ENCODE results near the gene MTAP.

Gene MTAP

GRCh38 chr9:21764846-21765245, 37.6 kb upstream of the MTAP start:
- no peak for DNase-seq (ENCODE audit: low read depth)
- no peak for TF ChIP-seq CTCF (IDR thresholded peaks at IDR 0.05; ENCODE audit: control insufficient read depth, insufficient read depth, low read depth, low read length, missing control alignments)
- no peak overlapping the region for H3K4me3 ChIP-seq (ENCODE audit: control insufficient read depth, low read depth, low read length)

GRCh38 chr9:21766096-21766495, 36.3 kb upstream of the MTAP start:
- H3K4me3 ChIP-seq (ENCODE audit: control insufficient read depth, low read depth, low read length) = no peak overlapping the region
- no peak for DNase-seq (ENCODE audit: low read depth)
- no peak for TF ChIP-seq CTCF (IDR thresholded peaks at IDR 0.05; ENCODE audit: control insufficient read depth, insufficient read depth, low read depth, low read length, missing control alignments)

GRCh38 chr9:21770871-21771560, 31.4 kb upstream of the MTAP start:
- no peak overlapping the region for H3K4me3 ChIP-seq (ENCODE audit: control insufficient read depth, low read depth, low read length)
- DNase-seq (ENCODE audit: low read depth) = peak; percentile 60
- no peak for TF ChIP-seq CTCF (IDR thresholded peaks at IDR 0.05; ENCODE audit: control insufficient read depth, insufficient read depth, low read depth, low read length, missing control alignments)

- no peak for TF ChIP-seq CTCF (IDR thresholded peaks at IDR 0.05; ENCODE audit: control insufficient read depth, insufficient read depth, low read depth, low read length, missing control alignments)
- peak; percentile 70 for DNase-seq (ENCODE audit: low read depth)
- H3K4me3 ChIP-seq (ENCODE audit: control insufficient read depth, low read depth, low read length) = no peak overlapping the region
Observed at GRCh38 chr9:21777701-21778100, 24.7 kb upstream of the MTAP start.

- peak; percentile 27 for DNase-seq (ENCODE audit: low read depth)
- no peak for TF ChIP-seq CTCF (IDR thresholded peaks at IDR 0.05; ENCODE audit: control insufficient read depth, insufficient read depth, low read depth, low read length, missing control alignments)
- H3K4me3 ChIP-seq (ENCODE audit: control insufficient read depth, low read depth, low read length) = no peak overlapping the region
Observed at GRCh38 chr9:21778304-21778703, 24.1 kb upstream of the MTAP start.

- DNase-seq (ENCODE audit: low read depth) = no peak
- H3K4me3 ChIP-seq (ENCODE audit: control insufficient read depth, low read depth, low read length) = no peak overlapping the region
- TF ChIP-seq CTCF (IDR thresholded peaks at IDR 0.05; ENCODE audit: control insufficient read depth, insufficient read depth, low read depth, low read length, missing control alignments) = no peak
Observed at GRCh38 chr9:21779397-21779796, 23.0 kb upstream of the MTAP start.

Measured in AG09309 (cell line).